Effector memory CD4-positive, alpha-beta T cell (primary cell): ENCODE data around the gene SH3GL3.

Source experiments
- DNase-seq, 3 donors: peaks; one replicate each; pipeline ENCODE4 v3.0.0-alpha.2; 2020
- H3K27ac ChIP-seq: 2 replicates; pipeline ENCODE4 v1.7.0; 2013; ENCODE audit warnings: mild to moderate bottlenecking, low read length, moderate library complexity; ENCODE audit not compliant: insufficient read depth, poor library complexity, severe bottlenecking
- H3K27me3 ChIP-seq: replicated peaks from 2 replicates; pipeline ENCODE4 v1.7.0; 2013; ENCODE audit warnings: mild to moderate bottlenecking, low read length; ENCODE audit not compliant: insufficient read depth, control insufficient read depth, poor library complexity, severe bottlenecking
- H3K36me3 ChIP-seq: 2 replicates; pipeline ENCODE4 v1.7.0; 2013; ENCODE audit warnings: mild to moderate bottlenecking, low read length, moderate library complexity; ENCODE audit not compliant: control insufficient read depth, insufficient read depth
- H3K4me1 ChIP-seq: 2 replicates; pipeline ENCODE4 v1.7.0; 2013; ENCODE audit warnings: low read length, mild to moderate bottlenecking; ENCODE audit not compliant: control insufficient read depth, insufficient read depth, poor library complexity, severe bottlenecking
- H3K4me3 ChIP-seq: 2 replicates; pipeline ENCODE4 v1.7.0; 2013; ENCODE audit warnings: low read length, low read depth, mild to moderate bottlenecking; ENCODE audit not compliant: insufficient read depth, poor library complexity, severe bottlenecking
- H3K9me3 ChIP-seq: 2 replicates; pipeline ENCODE4 v1.7.0; 2013; ENCODE audit warnings: mild to moderate bottlenecking, low read length, moderate library complexity; ENCODE audit not compliant: control insufficient read depth

The SH3GL3 gene

DNA sequence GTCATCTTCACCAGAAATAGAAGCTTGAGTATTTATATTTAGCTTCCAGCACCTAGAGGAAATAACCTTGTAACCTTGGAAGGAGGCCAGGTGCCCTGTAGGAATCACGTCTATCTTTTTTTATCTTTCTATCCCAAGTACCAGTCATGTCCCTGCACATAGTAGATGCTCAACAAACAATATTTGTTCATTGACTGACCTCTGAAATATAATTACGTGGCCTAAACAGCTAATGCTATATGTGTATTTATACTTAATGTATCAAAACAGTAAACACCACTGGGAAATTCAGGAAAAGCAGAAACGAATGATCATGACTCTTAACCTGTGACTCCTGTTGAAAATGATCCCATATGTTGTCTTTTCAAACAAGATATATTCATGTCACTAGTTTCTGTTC is 108.9 kb downstream of the SH3GL3 start:
- Histone ChIP-seq H3K4me1 (no peaks in the 10 kb centered on the region), H3K27ac (no peak overlapping the region), H3K9me3 (no peaks in the 10 kb centered on the region), H3K4me3 (no peak overlapping the region), H3K27me3 (no peaks in the 10 kb centered on the region), H3K36me3 (no peaks in the 10 kb centered on the region)
- no peak for DNase-seq

- no peaks in the 10 kb centered on the region for H3K36me3 ChIP-seq
- H3K27ac ChIP-seq: no peak overlapping the region
- DNase-seq: no peak
- no peak overlapping the region for H3K4me3 ChIP-seq
- H3K4me1 ChIP-seq: no peaks in the 10 kb centered on the region
- no peaks in the 10 kb centered on the region for H3K9me3 ChIP-seq
- no peaks in the 10 kb centered on the region for H3K27me3 ChIP-seq
Observed at GRCh38 chr15:83556754-83557153, 109.6 kb downstream of the SH3GL3 start.

- DNase-seq: no peak
- no peaks in the 10 kb centered on the region for H3K36me3 ChIP-seq
- H3K9me3 ChIP-seq: no peaks in the 10 kb centered on the region
- no peak overlapping the region for H3K27ac ChIP-seq
- H3K27me3 ChIP-seq: no peaks in the 10 kb centered on the region
- H3K4me3 ChIP-seq: no peak overlapping the region
- no peaks in the 10 kb centered on the region for H3K4me1 ChIP-seq
Observed at GRCh38 chr15:83558146-83558545, 111.0 kb downstream of the SH3GL3 start.

GRCh38 chr15:83559310-83559966 is 112.3 kb downstream of the SH3GL3 start:
- Histone ChIP-seq H3K4me1 (no peaks in the 10 kb centered on the region), H3K27me3 (no peaks in the 10 kb centered on the region), H3K9me3 (no peaks in the 10 kb centered on the region), H3K27ac (no peak overlapping the region), H3K36me3 (no peaks in the 10 kb centered on the region), H3K4me3 (no peak overlapping the region)
- DNase-seq: no peak

- H3K36me3 ChIP-seq: no peaks in the 10 kb centered on the region
Observed at GRCh38 chr15:83561661-83562060, 114.5 kb downstream of the SH3GL3 start.

DNA sequence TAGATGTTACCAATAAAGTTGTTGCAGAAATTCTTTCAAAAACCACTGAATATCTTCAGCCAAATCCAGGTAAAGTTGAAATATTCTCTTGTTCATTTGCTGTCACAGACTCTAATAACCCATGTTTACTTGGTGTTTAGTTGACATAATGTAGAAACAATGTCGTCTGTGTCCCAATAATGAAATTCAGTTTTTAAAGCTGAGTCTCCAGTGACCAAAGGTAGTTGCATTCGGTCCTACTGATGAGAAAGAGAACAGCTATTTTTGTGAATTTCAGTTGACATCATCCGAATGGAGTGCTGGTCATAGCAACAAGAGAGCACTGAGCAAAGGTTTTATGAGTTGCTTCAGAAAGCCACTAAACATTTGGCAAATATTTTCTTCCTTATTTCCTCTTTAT is 118.0 kb downstream of the SH3GL3 start:
- H3K4me1 ChIP-seq: no peaks in the 10 kb centered on the region
- H3K4me3 ChIP-seq: no peak overlapping the region
- DNase-seq: no peak
- no peaks in the 10 kb centered on the region for H3K36me3 ChIP-seq
- H3K27me3 ChIP-seq: no peaks in the 10 kb centered on the region
- no peak overlapping the region for H3K27ac ChIP-seq
- no peaks in the 10 kb centered on the region for H3K9me3 ChIP-seq

More at GRCh38 chr15:83561661-83562060, 114.5 kb downstream of the SH3GL3 start:
- Histone ChIP-seq H3K27me3 (no peaks in the 10 kb centered on the region), H3K4me1 (no peaks in the 10 kb centered on the region), H3K9me3 (no peaks in the 10 kb centered on the region), H3K4me3 (no peak overlapping the region), H3K27ac (no peak overlapping the region)
- no peak for DNase-seq

GRCh38 chr15:83565553-83566159 is 118.5 kb downstream of the SH3GL3 start:
- H3K27me3 ChIP-seq: no peaks in the 10 kb centered on the region
- DNase-seq: no peak

DNA sequence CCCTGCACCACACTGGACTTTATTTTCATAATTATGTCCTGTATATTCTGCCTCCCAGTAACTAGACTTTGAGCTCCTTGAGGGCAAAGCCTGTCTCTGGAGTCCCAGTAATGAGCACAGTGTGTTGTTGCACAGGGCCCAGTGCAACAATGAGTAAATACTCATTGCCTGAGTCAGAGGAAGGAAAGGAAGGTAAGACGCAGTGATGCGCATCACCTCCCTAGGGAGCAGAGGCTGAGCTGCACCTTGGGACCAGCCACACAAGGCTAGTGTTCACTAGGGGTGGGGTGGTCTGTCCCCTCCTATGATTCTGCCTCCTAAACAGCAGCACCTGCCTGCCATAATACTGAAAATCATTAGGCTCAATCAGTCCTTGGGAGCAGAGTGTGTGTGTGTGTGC is 120.2 kb downstream of the SH3GL3 start:
- no peak for DNase-seq

More at GRCh38 chr15:83565553-83566159, 118.5 kb downstream of the SH3GL3 start:
- H3K4me1 ChIP-seq: no peaks in the 10 kb centered on the region
- no peak overlapping the region for H3K27ac ChIP-seq
- no peaks in the 10 kb centered on the region for H3K9me3 ChIP-seq
- H3K36me3 ChIP-seq: no peaks in the 10 kb centered on the region
- H3K4me3 ChIP-seq: no peak overlapping the region

DNA sequence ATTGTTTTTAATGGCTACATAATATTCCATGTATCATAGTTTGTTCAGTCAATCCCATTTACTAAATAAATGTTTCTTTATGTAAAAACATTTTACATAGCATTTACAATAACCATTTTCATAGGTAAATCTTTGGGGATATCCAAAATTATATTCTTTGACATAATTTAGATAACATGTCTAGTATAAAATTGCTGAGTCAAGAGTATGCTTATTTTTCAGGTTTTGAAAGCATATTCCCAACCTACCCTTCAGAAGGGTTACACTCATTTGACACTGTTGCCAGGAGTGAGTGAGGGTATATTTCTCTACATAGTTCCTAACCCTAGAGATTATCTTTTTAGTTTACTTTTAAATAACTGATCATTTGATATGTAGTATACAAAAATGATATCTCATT is 122.2 kb downstream of the SH3GL3 start:
- Histone ChIP-seq H3K4me1 (no peaks in the 10 kb centered on the region), H3K9me3 (no peaks in the 10 kb centered on the region), H3K27me3 (no peaks in the 10 kb centered on the region), H3K27ac (no peak overlapping the region), H3K36me3 (no peaks in the 10 kb centered on the region), H3K4me3 (no peak overlapping the region)
- no peak for DNase-seq

More for the DNA sequence above, 120.2 kb downstream of the SH3GL3 start:
- H3K27ac ChIP-seq: no peak overlapping the region
- H3K4me3 ChIP-seq: no peak overlapping the region
- no peaks in the 10 kb centered on the region for H3K4me1 ChIP-seq
- H3K27me3 ChIP-seq: no peaks in the 10 kb centered on the region
- no peaks in the 10 kb centered on the region for H3K36me3 ChIP-seq
- no peaks in the 10 kb centered on the region for H3K9me3 ChIP-seq

GRCh38 chr15:83570756-83571155 is 123.6 kb downstream of the SH3GL3 start:
- Histone ChIP-seq H3K9me3 (no peaks in the 10 kb centered on the region), H3K4me1 (no peaks in the 10 kb centered on the region), H3K27ac (no peak overlapping the region), H3K36me3 (no peaks in the 10 kb centered on the region), H3K27me3 (no peaks in the 10 kb centered on the region), H3K4me3 (no peak overlapping the region)
- DNase-seq: no peak
